ENCODE data around the gene FBXW10. TPM values are rescaled to one million over a fixed set of nuclear protein-coding genes. Genes with fewer than 3 reads are reported as not detected.
"Not testable (repeated sequence)": the region's sequence is repeated elsewhere in the genome, so short reads cannot be mapped to it uniquely, and the experiment has no call there.

The FBXW10 gene
- total RNA-seq, 1 experiment from 2014 or later: not detected

- no peak overlapping the region for H4K8ac ChIP-seq (replicated peaks; ENCODE audit: insufficient read length, low read depth, low read length)
- H3K23me2 ChIP-seq (ENCODE audit: insufficient read length, low read depth, low read length, poor library complexity, severe bottlenecking): no peaks in the 10 kb centered on the region
- H2BK15ac ChIP-seq (ENCODE audit: low read depth, low read length): no peak overlapping the region
- H4K91ac ChIP-seq (ENCODE audit: insufficient read length, low read depth, low read length): no peak overlapping the region
- no peak overlapping the region for H4K5ac ChIP-seq (ENCODE audit: insufficient read length, low read depth, low read length)
- no peak overlapping the region for H2BK12ac ChIP-seq (ENCODE audit: insufficient read length, low read depth, low read length)
- H2AK5ac ChIP-seq (ENCODE audit: insufficient read length, low read length): no peak overlapping the region
- no peak overlapping the region for H3T11ph ChIP-seq (ENCODE audit: low read length)
- Mint-ChIP-seq H3K36me3 (ENCODE audit: insufficient read depth in 1 of 3, low read depth in 3 of 3) (no peaks in the 10 kb centered on the region), H3K27me3 (ENCODE audit: low read depth) (peaks cover 4% of the 10 kb centered on the region), H3K9me3 (no peaks in the 10 kb centered on the region), H3K27ac (no peak overlapping the region), H3K4me1 (peaks cover 8 to 12% of the 10 kb centered on the region in 2 experiments), H3K4me3 (no peak overlapping the region)
- H3K79me2 ChIP-seq (ENCODE audit: insufficient read depth, low read length): no peaks in the 10 kb centered on the region
- H3K4ac ChIP-seq (ENCODE audit: low read depth, low read length): no peak overlapping the region
- no peaks in the 10 kb centered on the region for H3K4me1 ChIP-seq (ENCODE audit: insufficient read depth, low read length)
- DNase-seq: no peak
- no peak overlapping the region for H2AFZ ChIP-seq (ENCODE audit: low read length)
- H3K4me2 ChIP-seq (ENCODE audit: insufficient read depth, insufficient read length, low read length): no peak overlapping the region
- H3K9me3 ChIP-seq (ENCODE audit: control insufficient read depth, low read depth, low read length): no peaks in the 10 kb centered on the region
- no peak overlapping the region for H3K56ac ChIP-seq (ENCODE audit: insufficient read length, low read depth, low read length)
- H3K27ac ChIP-seq (ENCODE audit: insufficient read length, low read depth, low read length): no peak overlapping the region
- H3K18ac ChIP-seq (ENCODE audit: insufficient read length, low read depth, low read length): no peak overlapping the region
- H3K79me1 ChIP-seq (ENCODE audit: insufficient read depth, low read depth, low read length, poor library complexity, severe bottlenecking): no peaks in the 10 kb centered on the region
- H4K20me1 ChIP-seq (ENCODE audit: control insufficient read depth, insufficient read depth, insufficient read length): no peaks in the 10 kb centered on the region
- no peak overlapping the region for H2BK5ac ChIP-seq (ENCODE audit: insufficient read length, low read length)
- no peak overlapping the region for H2BK120ac ChIP-seq (ENCODE audit: low read depth, low read length, poor library complexity, severe bottlenecking)
- H2BK20ac ChIP-seq (ENCODE audit: low read depth, low read length, poor library complexity, severe bottlenecking): no peak overlapping the region
- TF ChIP-seq CTCF (conservative IDR thresholded peaks at IDR 0.05): no peak
- no peak overlapping the region for H3K9ac ChIP-seq (ENCODE audit: extremely low read depth, insufficient read length, low read length)
- no peaks in the 10 kb centered on the region for H3K27me3 ChIP-seq (ENCODE audit: insufficient read depth, low read length)
- no peak overlapping the region for H3K23ac ChIP-seq (ENCODE audit: insufficient read length, low read depth, low read length)
- no CpG with 5 or more reads among the region's 7 CpGs for WGBS (ENCODE audit: extremely low coverage, insufficient read length, low lambda C conversion rate)
- no peak overlapping the region for H3K14ac ChIP-seq (ENCODE audit: insufficient read depth, low read length)
Observed at GRCh38 chr17:18772471-18772870, 28.6 kb downstream of the FBXW10 start.

- not testable (repeated sequence) for H3K56ac ChIP-seq (ENCODE audit: insufficient read length, low read depth, low read length); H3K27me3 ChIP-seq (ENCODE audit: insufficient read depth, low read length); H3K9ac ChIP-seq (ENCODE audit: extremely low read depth, insufficient read length, low read length); H4K5ac ChIP-seq (ENCODE audit: insufficient read length, low read depth, low read length); H3K23ac ChIP-seq (ENCODE audit: insufficient read length, low read depth, low read length); H3K4me2 ChIP-seq (ENCODE audit: insufficient read depth, insufficient read length, low read length); H4K20me1 ChIP-seq (ENCODE audit: control insufficient read depth, insufficient read depth, insufficient read length); H3K4ac ChIP-seq (ENCODE audit: low read depth, low read length); H3K27me3 Mint-ChIP-seq (ENCODE audit: low read depth); H3K9me3 Mint-ChIP-seq; H4K91ac ChIP-seq (ENCODE audit: insufficient read length, low read depth, low read length); H3K23me2 ChIP-seq (ENCODE audit: insufficient read length, low read depth, low read length, poor library complexity, severe bottlenecking); H4K8ac ChIP-seq (replicated peaks; ENCODE audit: insufficient read length, low read depth, low read length); H2BK20ac ChIP-seq (ENCODE audit: low read depth, low read length, poor library complexity, severe bottlenecking); H3K79me1 ChIP-seq (ENCODE audit: insufficient read depth, low read depth, low read length, poor library complexity, severe bottlenecking); H2BK5ac ChIP-seq (ENCODE audit: insufficient read length, low read length); H2AK5ac ChIP-seq (ENCODE audit: insufficient read length, low read length); H2BK120ac ChIP-seq (ENCODE audit: low read depth, low read length, poor library complexity, severe bottlenecking); H3K18ac ChIP-seq (ENCODE audit: insufficient read length, low read depth, low read length); H2AFZ ChIP-seq (ENCODE audit: low read length); H3K9me3 ChIP-seq (ENCODE audit: control insufficient read depth, low read depth, low read length); H3T11ph ChIP-seq (ENCODE audit: low read length); H2BK15ac ChIP-seq (ENCODE audit: low read depth, low read length); H3K14ac ChIP-seq (ENCODE audit: insufficient read depth, low read length); H3K27ac ChIP-seq (ENCODE audit: insufficient read length, low read depth, low read length); H3K79me2 ChIP-seq (ENCODE audit: insufficient read depth, low read length); H2BK12ac ChIP-seq (ENCODE audit: insufficient read length, low read depth, low read length); H3K4me1 ChIP-seq (ENCODE audit: insufficient read depth, low read length)
- H3K36me3 Mint-ChIP-seq (ENCODE audit: insufficient read depth in 1 of 3, low read depth in 3 of 3): peaks cover 2 to 12% (median 8%) of the 10 kb centered on the region in 3 experiments; a peak in 5 of 7 replicates
- H3K27ac Mint-ChIP-seq: peak within 1 kb of the TSS in 1 of 3 experiments; percentile 95; a peak in 1 of 7 replicates
- WGBS (ENCODE audit: extremely low coverage, insufficient read length, low lambda C conversion rate): no CpG with 5 or more reads among the region's 56 CpGs
- DNase-seq: peak; percentile 99
- peak within 1 kb of the TSS; percentile 76 to 90 for H3K4me3 Mint-ChIP-seq
- peaks cover 11 to 22% of the 10 kb centered on the region in 2 experiments for H3K4me1 Mint-ChIP-seq
Observed at GRCh38 chr17:18780991-18781718, 37.3 kb downstream of the FBXW10 start, which contains the start of gene TVP23B. Gene TVP23B, plus strand, starts transcription at chr17:18781183. Its CDS starts 111 bp downstream, at chr17:18781294.
